Liver (tissue), 9 donors: ENCODE data around the gene TOR3A. TPM values are rescaled to one million over a fixed set of nuclear protein-coding genes. Genes with fewer than 3 reads are reported as not detected.
"Not testable (repeated sequence)": the region's sequence is repeated elsewhere in the genome, so short reads cannot be mapped to it uniquely, and the experiment has no call there.

ENCODE experiments used
- DNase-seq: peaks from one replicate; pipeline ENCODE4 v3.0.0-alpha.2; 2017; ENCODE audit warnings: low spot score
- H3K27ac ChIP-seq, 2 donors: one replicate each; pipeline ENCODE4 v1.7.0; 2013; ENCODE audit warnings: inconsistent platforms in 2 of 2, low read length in 2 of 2, control low read depth in 1 of 2, low read depth in 1 of 2, mild to moderate bottlenecking in 1 of 2
- H3K27me3 ChIP-seq, 4 donors: one replicate each; pipeline versions ENCODE4 v1.6.1 to v1.7.0; 2013; ENCODE audit warnings: low read length in 3 of 4, inconsistent platforms in 1 of 4, mild to moderate bottlenecking in 1 of 4, moderate library complexity in 1 of 4; ENCODE audit not compliant: control insufficient read depth in 4 of 4, insufficient read depth in 4 of 4
- H3K36me3 ChIP-seq, 4 donors: one replicate each; pipeline versions ENCODE4 v1.6.1 to v1.7.0; 2013; ENCODE audit warnings: low read length in 3 of 4, mild to moderate bottlenecking in 3 of 4, low read depth in 1 of 4, moderate library complexity in 1 of 4; ENCODE audit not compliant: control insufficient read depth in 4 of 4, insufficient read depth in 3 of 4
- H3K4me1 ChIP-seq, 4 donors: one replicate each; pipeline versions ENCODE4 v1.6.1 to v1.7.0; 2013; ENCODE audit warnings: low read length in 3 of 4, mild to moderate bottlenecking in 3 of 4, moderate library complexity in 1 of 4; ENCODE audit not compliant: control insufficient read depth in 4 of 4, insufficient read depth in 4 of 4
- H3K4me3 ChIP-seq, 3 donors: one replicate each; pipeline versions ENCODE4 v1.6.1 to v1.7.0; 2013; ENCODE audit warnings: low read length in 3 of 3, control low read depth in 1 of 3, low read depth in 1 of 3, mild to moderate bottlenecking in 1 of 3
- H3K9ac ChIP-seq, 2 donors: one replicate each; pipeline ENCODE4 v1.7.0; 2013; ENCODE audit warnings: low read length in 2 of 2, mild to moderate bottlenecking in 2 of 2, moderate library complexity in 2 of 2, control low read depth in 1 of 2, low read depth in 1 of 2
- H3K9me3 ChIP-seq, 4 donors: one replicate each; pipeline versions ENCODE4 v1.6.1 to v1.7.0; 2013; ENCODE audit warnings: low read length in 3 of 4; ENCODE audit not compliant: control insufficient read depth in 4 of 4
- CTCF ChIP-seq: fragments of 150-350 bp; IDR thresholded peaks from 2 replicates; pipeline ENCODE4 v1.5.1; 2017; ENCODE audit warnings: improper control_type of control experiment, low read depth, low read length; ENCODE audit not compliant: missing input control
- FOXA1 ChIP-seq: IDR thresholded peaks from 2 replicates; pipeline ENCODE4 v1.6.1; 2016; ENCODE audit warnings: antibody characterized with exemption
- GABPA ChIP-seq, 2 donors: IDR thresholded peaks in 1 of 2; conservative IDR thresholded peaks in 1 of 2; 2 replicates each; pipeline ENCODE4 v1.6.1; 2016; ENCODE audit warnings: antibody characterized with exemption in 2 of 2, mild to moderate bottlenecking in 1 of 2, moderate library complexity in 1 of 2
- HNF4A ChIP-seq, 2 donors: conservative IDR thresholded peaks; 2 replicates each; pipeline ENCODE4 v1.6.1; 2016; ENCODE audit warnings: antibody characterized with exemption in 2 of 2, mild to moderate bottlenecking in 2 of 2
- JUND ChIP-seq, 2 donors: IDR thresholded peaks; 2 replicates each; pipeline ENCODE4 v1.6.1; 2016; ENCODE audit warnings: antibody characterized with exemption in 2 of 2
- MAX ChIP-seq: IDR thresholded peaks from 2 replicates; pipeline ENCODE4 v1.6.1; 2016; ENCODE audit warnings: antibody characterized with exemption
- NR2F2 ChIP-seq: IDR thresholded peaks from 2 replicates; pipeline ENCODE4 v1.6.1; 2016; ENCODE audit warnings: antibody characterized with exemption
- RAD21 ChIP-seq, 2 donors: IDR thresholded peaks; 2 replicates each; pipeline ENCODE4 v1.6.1; 2016; ENCODE audit warnings: antibody characterized with exemption in 2 of 2, mild to moderate bottlenecking in 2 of 2
- RXRA ChIP-seq, 2 donors: IDR thresholded peaks; 2 replicates each; pipeline ENCODE4 v1.6.1; 2017 to 2018; ENCODE audit warnings: antibody characterized with exemption in 2 of 2, mild to moderate bottlenecking in 1 of 2
- SP1 ChIP-seq: IDR thresholded peaks from 2 replicates; pipeline ENCODE4 v1.6.1; 2018; ENCODE audit warnings: antibody characterized with exemption, mild to moderate bottlenecking
- YY1 ChIP-seq: IDR thresholded peaks from 2 replicates; pipeline ENCODE4 v1.6.1; 2016; ENCODE audit warnings: antibody characterized with exemption, mild to moderate bottlenecking
- WGBS: extraction: QIAGEN DNeasy Blood & Tissue Kit; methylation state at CpG from one replicate; pipeline ENCODE4 v1.1.7; 2013; 5-methylcytosine and 5-hydroxymethylcytosine counted together
- polyA plus RNA-seq, 2 donors: library from polyadenylated mRNA; stranded (reverse) in 1 of 2; unstranded in 1 of 2; fragments of 200-250 nt in 1 of 2; fragments of >200 nt in 1 of 2; fragmentation: Nextera tagmentation in 1 of 2; extraction: Ambion mirVana in 1 of 2; gene quantifications; one replicate each; pipeline versions ENCODE4 v1.2.1 to v1.2.3, GENCODE V29; 2013 to 2015
- total RNA-seq, 2 donors: library from RNA; depleted of rRNA; stranded (reverse); fragments of >200 nt; gene quantifications; one replicate each; pipeline ENCODE4 v1.2.3, GENCODE V29; 2014
- TF ChIP-seq, protein P1 (sequence below): IDR thresholded peaks from 2 replicates; pipeline ENCODE4 v1.6.1; 2016; ENCODE audit warnings: antibody characterized with exemption, mild to moderate bottlenecking
- donor health status: healthy.
- donor health status: healthy.
- donor health status: healthy.
- donor health status: healthy.
- donor health status: healthy.

The TOR3A gene
- total and polyA plus RNA-seq, 4 donors, result 14.3 to 31.0 (median 23.5) TPM

- TF ChIP-seq CTCF, result no peak
Measured at GRCh38 chr1:179038528-179039281, 43.2 kb upstream of the TOR3A start (continued).

DNA sequence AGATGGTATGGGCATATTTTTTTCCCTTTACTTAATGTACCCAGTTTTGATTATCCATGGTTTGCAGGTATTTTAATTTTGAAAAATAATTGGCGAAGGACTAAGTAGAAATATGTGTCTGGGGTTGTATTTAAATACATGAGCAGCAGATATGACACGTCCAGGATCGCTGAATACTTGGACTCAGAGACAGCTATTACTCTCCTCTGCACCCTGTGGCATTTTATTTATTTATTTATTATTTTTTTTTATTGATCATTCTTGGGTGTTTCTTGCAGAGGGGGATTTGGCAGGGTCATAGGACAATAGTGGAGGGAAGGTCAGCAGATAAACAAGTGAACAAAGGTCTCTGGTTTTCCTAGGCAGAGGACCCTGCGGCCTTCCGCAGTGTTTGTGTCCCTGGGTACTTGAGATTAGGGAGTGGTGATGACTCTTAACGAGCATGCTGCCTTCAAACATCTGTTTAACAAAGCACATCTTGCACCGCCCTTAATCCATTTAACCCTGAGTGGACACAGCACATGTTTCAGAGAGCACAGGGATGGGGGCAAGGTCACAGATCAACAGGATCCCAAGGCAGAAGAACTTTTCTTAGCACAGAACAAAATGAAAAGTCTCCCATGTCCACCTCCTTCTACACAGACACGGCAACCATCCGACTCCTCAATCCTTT is 42.2 kb upstream of the TOR3A start:
- 91% methylated on average over 6 of the region's 9 CpGs for WGBS
- H3K36me3 ChIP-seq, H3K27me3 ChIP-seq, H3K27ac ChIP-seq, H3K4me3 ChIP-seq, H3K9me3 ChIP-seq, H3K9ac ChIP-seq, DNase-seq, H3K4me1 ChIP-seq: not testable (repeated sequence)

- whole genome bisulfite sequencing, result 93% methylated on average over 27 of the region's 27 CpGs
- H3K9ac ChIP-seq, H3K4me1 ChIP-seq, H3K36me3 ChIP-seq, H3K9me3 ChIP-seq, H3K27ac ChIP-seq, H3K4me3 ChIP-seq, DNase-seq, H3K27me3 ChIP-seq: not testable (repeated sequence)
Measured at GRCh38 chr1:179040175-179040551, 41.7 kb upstream of the TOR3A start.

DNA sequence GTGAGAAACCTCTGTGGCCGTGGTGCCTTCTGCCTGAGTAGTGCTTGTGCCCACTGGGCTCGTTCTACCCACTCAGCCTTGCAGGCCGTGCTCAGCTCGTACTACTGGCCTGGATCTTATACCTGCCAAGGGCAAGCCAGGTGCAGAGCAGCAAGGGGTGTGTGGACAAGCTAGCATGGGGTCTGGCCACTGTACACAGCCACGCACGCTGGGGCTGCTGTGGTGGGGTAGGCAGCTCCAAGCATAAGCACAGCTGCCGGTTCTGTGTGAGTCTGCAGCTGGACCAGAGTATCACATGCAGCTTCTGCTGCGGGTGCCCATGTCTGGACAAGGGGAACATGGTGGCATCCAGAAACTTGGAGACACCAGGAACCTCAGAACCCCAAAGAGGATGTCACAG is 39.8 kb upstream of the TOR3A start:
- 96% methylated on average over 8 of the region's 8 CpGs for WGBS
- Histone ChIP-seq H3K27ac (no peak overlapping the region), H3K9ac (no peak overlapping the region), H3K9me3 (no peaks in the 10 kb centered on the region), H3K27me3 (no peaks in the 10 kb centered on the region), H3K36me3 (no peaks in the 10 kb centered on the region), H3K4me3 (no peak overlapping the region), H3K4me1 (peaks cover 0 to 3% (median 1%) of the 10 kb centered on the region in 4 donors)
- TF ChIP-seq NR2F2 (no peak), RAD21 (IDR thresholded peaks at IDR 0.05) (no peak), MAX (no peak), GABPA (IDR thresholded peaks at IDR 0.05 in 1 of 2, conservative IDR thresholded peaks at IDR 0.05 in 1 of 2) (no peak), FOXA1 (no peak), SP1 (no peak), RXRA (IDR thresholded peaks at IDR 0.05) (no peak), JUND (IDR thresholded peaks at IDR 0.05) (no peak), HNF4A (conservative IDR thresholded peaks at IDR 0.05) (no peak), YY1 (no peak)
- TF ChIP-seq, protein P1, sequence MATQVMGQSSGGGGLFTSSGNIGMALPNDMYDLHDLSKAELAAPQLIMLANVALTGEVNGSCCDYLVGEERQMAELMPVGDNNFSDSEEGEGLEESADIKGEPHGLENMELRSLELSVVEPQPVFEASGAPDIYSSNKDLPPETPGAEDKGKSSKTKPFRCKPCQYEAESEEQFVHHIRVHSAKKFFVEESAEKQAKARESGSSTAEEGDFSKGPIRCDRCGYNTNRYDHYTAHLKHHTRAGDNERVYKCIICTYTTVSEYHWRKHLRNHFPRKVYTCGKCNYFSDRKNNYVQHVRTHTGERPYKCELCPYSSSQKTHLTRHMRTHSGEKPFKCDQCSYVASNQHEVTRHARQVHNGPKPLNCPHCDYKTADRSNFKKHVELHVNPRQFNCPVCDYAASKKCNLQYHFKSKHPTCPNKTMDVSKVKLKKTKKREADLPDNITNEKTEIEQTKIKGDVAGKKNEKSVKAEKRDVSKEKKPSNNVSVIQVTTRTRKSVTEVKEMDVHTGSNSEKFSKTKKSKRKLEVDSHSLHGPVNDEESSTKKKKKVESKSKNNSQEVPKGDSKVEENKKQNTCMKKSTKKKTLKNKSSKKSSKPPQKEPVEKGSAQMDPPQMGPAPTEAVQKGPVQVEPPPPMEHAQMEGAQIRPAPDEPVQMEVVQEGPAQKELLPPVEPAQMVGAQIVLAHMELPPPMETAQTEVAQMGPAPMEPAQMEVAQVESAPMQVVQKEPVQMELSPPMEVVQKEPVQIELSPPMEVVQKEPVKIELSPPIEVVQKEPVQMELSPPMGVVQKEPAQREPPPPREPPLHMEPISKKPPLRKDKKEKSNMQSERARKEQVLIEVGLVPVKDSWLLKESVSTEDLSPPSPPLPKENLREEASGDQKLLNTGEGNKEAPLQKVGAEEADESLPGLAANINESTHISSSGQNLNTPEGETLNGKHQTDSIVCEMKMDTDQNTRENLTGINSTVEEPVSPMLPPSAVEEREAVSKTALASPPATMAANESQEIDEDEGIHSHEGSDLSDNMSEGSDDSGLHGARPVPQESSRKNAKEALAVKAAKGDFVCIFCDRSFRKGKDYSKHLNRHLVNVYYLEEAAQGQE, result no peak
- DNase-seq, result no peak
